GM20000 (cell line): ENCODE results near the gene CCL26.

ENCODE experiments used
- DNase-seq: peaks from one replicate; pipeline ENCODE4 v3.0.0; 2012; ENCODE audit warnings: low spot score
- TF ChIP-seq, protein P1 (sequence below): IDR thresholded peaks from 2 replicates; pipeline ENCODE4 v1.5.1; 2012; ENCODE audit warnings: mild to moderate bottlenecking, control low read depth; ENCODE audit errors: extremely low read depth, missing control alignments

CCL26 gene

DNA sequence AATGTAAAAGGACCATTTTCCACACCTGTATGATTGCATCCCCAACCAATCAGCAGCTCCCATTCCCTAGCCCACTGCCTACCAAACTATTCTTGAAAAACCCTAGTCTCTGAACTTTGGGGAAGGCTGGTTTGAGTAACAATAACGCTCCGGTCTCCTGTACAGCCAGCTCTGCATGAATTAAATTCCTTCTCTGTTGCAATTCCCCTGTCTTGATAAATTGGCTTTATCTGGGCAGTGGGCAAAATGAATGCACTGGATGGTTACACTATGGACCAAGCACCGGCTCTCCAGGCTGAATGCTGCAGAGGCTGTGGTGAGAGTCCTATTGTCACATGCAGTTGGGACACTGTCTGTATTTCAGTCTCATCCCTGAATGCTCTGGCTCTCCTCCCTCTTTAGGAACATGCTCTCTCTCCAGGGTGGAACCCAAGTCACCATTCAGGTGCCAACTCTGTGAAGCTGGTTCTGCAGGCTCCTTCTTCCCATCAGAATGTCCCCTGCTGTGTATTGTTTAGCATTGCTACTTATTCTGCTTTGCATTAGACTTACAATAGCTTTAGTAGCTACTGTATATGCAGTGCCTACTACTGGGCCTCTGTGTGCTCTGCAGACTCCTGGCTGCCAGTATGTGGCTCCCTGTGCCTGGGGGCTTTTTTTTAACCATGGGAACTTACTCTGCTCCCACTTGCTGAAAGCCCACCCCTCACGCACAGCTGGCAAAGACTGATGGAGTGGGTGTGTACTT, 34.7 kb upstream of the CCL26 start:
- DNase-seq = no peak
- TF ChIP-seq, protein P1, sequence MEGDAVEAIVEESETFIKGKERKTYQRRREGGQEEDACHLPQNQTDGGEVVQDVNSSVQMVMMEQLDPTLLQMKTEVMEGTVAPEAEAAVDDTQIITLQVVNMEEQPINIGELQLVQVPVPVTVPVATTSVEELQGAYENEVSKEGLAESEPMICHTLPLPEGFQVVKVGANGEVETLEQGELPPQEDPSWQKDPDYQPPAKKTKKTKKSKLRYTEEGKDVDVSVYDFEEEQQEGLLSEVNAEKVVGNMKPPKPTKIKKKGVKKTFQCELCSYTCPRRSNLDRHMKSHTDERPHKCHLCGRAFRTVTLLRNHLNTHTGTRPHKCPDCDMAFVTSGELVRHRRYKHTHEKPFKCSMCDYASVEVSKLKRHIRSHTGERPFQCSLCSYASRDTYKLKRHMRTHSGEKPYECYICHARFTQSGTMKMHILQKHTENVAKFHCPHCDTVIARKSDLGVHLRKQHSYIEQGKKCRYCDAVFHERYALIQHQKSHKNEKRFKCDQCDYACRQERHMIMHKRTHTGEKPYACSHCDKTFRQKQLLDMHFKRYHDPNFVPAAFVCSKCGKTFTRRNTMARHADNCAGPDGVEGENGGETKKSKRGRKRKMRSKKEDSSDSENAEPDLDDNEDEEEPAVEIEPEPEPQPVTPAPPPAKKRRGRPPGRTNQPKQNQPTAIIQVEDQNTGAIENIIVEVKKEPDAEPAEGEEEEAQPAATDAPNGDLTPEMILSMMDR = no peak

DNA sequence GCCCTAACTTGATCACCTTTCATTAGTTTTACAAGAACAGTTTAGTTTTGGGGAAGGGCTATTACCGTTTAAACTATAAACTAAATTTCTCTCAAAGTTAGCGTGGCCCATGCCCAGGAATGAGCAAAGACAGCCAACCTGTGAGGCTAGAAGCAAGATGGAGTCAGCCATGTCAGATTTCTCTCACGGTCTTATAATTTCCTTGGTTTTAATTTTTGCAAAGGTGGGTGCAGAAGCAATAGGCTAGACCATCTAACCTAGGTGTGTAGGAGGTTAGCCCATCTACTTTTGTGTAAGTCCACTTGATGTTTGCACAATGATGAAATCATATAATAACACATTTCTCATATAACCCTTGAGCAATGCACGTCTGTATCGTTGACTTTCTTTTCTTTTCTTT, 32.7 kb upstream of the CCL26 start:
- no peak for DNase-seq
- TF ChIP-seq, protein P1 = no peak

DNA sequence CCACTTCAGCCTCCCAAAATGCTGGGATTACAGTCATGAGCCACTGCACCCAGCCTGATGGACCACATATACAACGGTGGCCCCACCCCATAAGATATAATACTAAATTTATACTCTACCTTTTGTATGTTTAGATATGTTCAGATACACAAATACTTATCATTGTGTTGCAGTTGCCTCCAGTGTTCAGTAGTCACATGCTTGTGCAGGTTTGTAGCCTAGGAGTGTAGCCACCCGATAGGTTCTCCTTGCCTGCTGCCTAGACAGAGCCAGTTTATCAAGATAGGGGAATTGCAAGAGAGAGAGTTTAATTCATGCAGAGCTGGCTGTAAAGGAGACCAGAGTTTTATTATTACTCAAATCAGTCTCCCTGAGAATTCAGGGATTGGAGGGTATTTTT, 32.0 kb upstream of the CCL26 start:
- TF ChIP-seq, protein P1 = no peak
- no peak for DNase-seq

DNA sequence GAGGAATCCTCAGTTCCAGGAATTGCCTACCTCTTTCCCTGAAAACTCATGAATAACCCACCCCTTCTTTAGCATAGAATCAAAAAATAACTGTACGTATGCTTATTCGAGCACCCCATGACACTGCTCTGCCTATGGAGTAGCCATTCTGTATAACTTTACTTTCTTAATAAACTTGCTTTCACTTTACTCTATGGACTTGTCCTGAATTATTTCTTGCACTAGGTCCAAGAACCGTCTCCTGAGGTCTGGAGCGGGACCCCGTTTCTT, 30.5 kb upstream of the CCL26 start:
- TF ChIP-seq, protein P1 = no peak
- DNase-seq = no peak

DNA sequence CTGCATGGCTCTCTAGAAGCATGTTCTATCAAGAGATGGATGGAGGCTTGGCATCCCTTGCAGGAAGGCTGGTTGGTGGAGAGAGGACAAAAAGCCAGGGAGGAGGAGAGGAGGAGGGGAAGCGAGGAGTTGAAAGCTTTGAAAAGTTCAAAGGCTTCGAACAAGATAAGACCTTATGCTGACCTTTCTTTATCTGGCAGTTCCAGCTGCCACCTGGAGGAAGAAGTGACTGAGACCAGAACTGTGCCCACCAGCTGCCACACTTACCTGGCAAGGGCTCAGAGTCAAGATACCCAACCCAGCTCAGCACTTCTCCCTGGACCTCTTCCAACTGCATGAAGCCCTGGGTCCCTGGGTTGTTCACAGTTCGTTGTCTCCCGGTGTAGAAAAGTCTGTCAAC, 26.8 kb upstream of the CCL26 start:
- TF ChIP-seq, protein P1 = no peak
- no peak for DNase-seq

DNA sequence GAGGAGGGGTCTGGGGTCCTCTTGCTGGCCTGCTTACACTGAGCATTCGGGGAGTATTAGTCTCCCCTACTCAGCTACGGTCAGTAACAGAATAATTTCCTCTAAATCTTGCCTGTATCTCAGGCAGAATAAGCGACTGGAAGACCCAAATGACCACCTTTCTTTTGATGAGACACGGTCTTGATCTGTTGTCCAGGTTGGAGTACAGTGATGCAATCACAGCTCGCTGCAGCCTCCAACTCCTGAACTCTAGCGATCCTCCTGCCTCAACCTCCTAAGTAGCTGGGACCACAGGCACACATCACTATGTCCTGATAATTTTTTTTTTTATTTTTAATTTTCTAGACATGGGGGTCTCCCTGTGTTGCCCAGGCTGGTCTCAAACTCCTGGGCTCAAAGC, 24.4 kb upstream of the CCL26 start:
- TF ChIP-seq, protein P1 = no peak
- no peak for DNase-seq

DNA sequence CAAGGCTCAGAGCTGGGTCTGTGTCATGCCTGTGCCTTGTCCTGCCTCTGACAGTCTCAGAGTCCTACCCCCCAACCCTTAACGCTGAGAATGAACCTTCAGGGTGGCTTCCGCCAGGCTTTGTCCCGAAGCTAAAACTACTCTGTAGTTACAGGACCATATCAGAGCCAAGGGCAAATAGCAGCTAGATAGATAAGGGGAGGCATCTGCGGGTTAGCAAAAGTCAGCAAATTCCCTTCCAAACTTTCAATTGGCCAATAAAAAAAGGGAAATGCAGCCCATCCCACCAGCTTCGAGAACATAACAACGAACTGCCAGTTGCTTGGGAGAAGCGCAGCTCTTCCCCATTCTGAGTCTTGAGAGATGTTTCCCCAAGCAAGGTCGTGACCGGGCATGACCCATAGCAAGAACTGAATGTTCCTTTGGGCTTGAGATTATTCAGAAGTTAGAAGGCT, 23.8 kb upstream of the CCL26 start:
- DNase-seq = no peak
- TF ChIP-seq, protein P1 = no peak
